A549 (cell line): ENCODE results near the gene C2CD5. TPM values are rescaled to one million over a fixed set of nuclear protein-coding genes. Genes with fewer than 3 reads are reported as not detected.

Source experiments
- ATAC-seq, 2 experiments: fragments of 200-7000 bp in 1 of 2; fragments of >200 bp in 1 of 2; cut with Nextera tagmentation in 1 of 2; cut with Tn5 transposase in 1 of 2; 3 replicates each; pipeline versions ENCODE4 v1.8.0 to v1.9.1; 2018 to 2020; ENCODE audit warnings: mild to moderate bottlenecking in 1 of 2, moderate library complexity in 1 of 2
- CTCF ChIA-PET: fragments of 300-600 bp; sonication (Branson Sonifier 250); formaldehyde crosslinking; extraction: SDS; loops from one replicate; lab custom pipeline; 2021; ENCODE audit warnings: antibody characterized with exemption, inconsistent platforms; lab: Yijun Ruan, JAX
- POLR2A ChIA-PET: fragments of 350-600 bp; formaldehyde crosslinking; extraction: SDS; loops from one replicate; lab custom pipeline; 2021; ENCODE audit warnings: antibody characterized with exemption, inconsistent platforms; lab: Yijun Ruan, JAX
- DNase-seq, 2 experiments: peaks; one replicate each; pipeline versions ENCODE4 v3.0.0 to v3.0.0-alpha.2; 2011 to 2016; ENCODE audit warnings: low read depth in 1 of 2, low spot score in 1 of 2
- FAIRE-seq: peaks from 2 replicates; lab custom pipeline; 2011; peaks lifted over from hg19 to GRCh38; lab: Jason Lieb, UNC
- H3K27ac ChIP-seq, 2 experiments: fragments of >200 bp; sonication (Bioruptor Twin); formaldehyde crosslinking; 3 replicates each; pipeline ENCODE4 v1.5.1; 2016 to 2017
- H3K4me1 ChIP-seq: fragments of >200 bp; sonication (Bioruptor Twin); formaldehyde crosslinking; 3 replicates; pipeline ENCODE4 v1.6.1; 2016
- H3K4me2 ChIP-seq: fragments of >200 bp; sonication (Bioruptor Twin); formaldehyde crosslinking; 3 replicates; pipeline ENCODE4 v1.6.1; 2016
- H3K4me3 ChIP-seq: fragments of >200 bp; sonication (Bioruptor Twin); formaldehyde crosslinking; 3 replicates; pipeline ENCODE4 v1.5.1; 2016
- H3K9me3 ChIP-seq: fragments of >200 bp; sonication (Bioruptor Twin); formaldehyde crosslinking; 3 replicates; pipeline ENCODE4 v1.6.1; 2016
- BHLHE40 ChIP-seq: IDR thresholded peaks from 2 replicates; pipeline ENCODE4 v1.6.1; 2012; ENCODE audit warnings: low read depth, low read length, inconsistent platforms
- EHMT2 ChIP-seq: fragments of 200-600 bp; sonication (generic); IDR thresholded peaks from 2 replicates; pipeline ENCODE4 v1.6.1; 2016; ENCODE audit warnings: antibody characterized with exemption, low read depth, mild to moderate bottlenecking, moderate library complexity
- FOSL2 ChIP-seq, 2 experiments: fragments of 450-650 bp in 1 of 2; fragments of >200 bp in 1 of 2; sonication (Bioruptor Twin) in 1 of 2; formaldehyde crosslinking; IDR thresholded peaks; 2 replicates each; pipeline versions ENCODE4 v1.5.0 to v1.6.1; 2016 to 2020; ENCODE audit warnings: mild to moderate bottlenecking in 1 of 2, moderate library complexity in 1 of 2
- FOXS1 ChIP-seq: fragments of 250-450 bp; sonication (Bioruptor Pico); IDR thresholded peaks from 2 replicates; pipeline ENCODE4 v1.5.0; 2020; ENCODE audit warnings: mild to moderate bottlenecking, moderate library complexity
- GATA3 ChIP-seq: IDR thresholded peaks from 2 replicates; pipeline ENCODE4 v1.6.1; 2012; ENCODE audit warnings: borderline replicate concordance
- HEYL ChIP-seq: fragments of 250-450 bp; sonication (Bioruptor Pico); IDR thresholded peaks from 2 replicates; pipeline ENCODE4 v1.8.0; 2021; ENCODE audit warnings: mild to moderate bottlenecking, moderate library complexity
- HOXA7 ChIP-seq: fragments of 250-450 bp; sonication (Bioruptor Pico); IDR thresholded peaks from 2 replicates; pipeline ENCODE4 v1.5.0; 2020; ENCODE audit warnings: mild to moderate bottlenecking, moderate library complexity
- HOXB13 ChIP-seq: fragments of 250-450 bp; sonication (Bioruptor Pico); IDR thresholded peaks from 2 replicates; pipeline ENCODE4 v1.5.0; 2020; ENCODE audit warnings: low read depth, mild to moderate bottlenecking, moderate library complexity
- JUN ChIP-seq, 2 experiments: fragments of >200 bp; sonication (Bioruptor Twin); formaldehyde crosslinking; IDR thresholded peaks; 2 replicates in 1 of 2; 3 replicates in 1 of 2; pipeline ENCODE4 v1.6.1; 2016 to 2017
- KDM1A ChIP-seq: fragments of 200-600 bp; sonication (generic); IDR thresholded peaks from 2 replicates; pipeline ENCODE4 v1.6.1; 2016; ENCODE audit warnings: low read depth, mild to moderate bottlenecking
- KDM5A ChIP-seq: fragments of 200-600 bp; sonication (generic); IDR thresholded peaks from 2 replicates; pipeline ENCODE4 v1.6.1; 2016; ENCODE audit warnings: antibody characterized with exemption, mild to moderate bottlenecking
- MAFK ChIP-seq: fragments of 450-650 bp; IDR thresholded peaks from 2 replicates; pipeline ENCODE4 v1.6.1; 2014; ENCODE audit not compliant: partially characterized antibody
- NPAS2 ChIP-seq: fragments of 250-450 bp; sonication (Bioruptor Pico); IDR thresholded peaks from 2 replicates; pipeline ENCODE4 v1.8.0; 2022; ENCODE audit warnings: mild to moderate bottlenecking, moderate library complexity, borderline replicate concordance
- PHF8 ChIP-seq: fragments of 200-600 bp; sonication (generic); IDR thresholded peaks from 2 replicates; pipeline ENCODE4 v1.6.1; 2016; ENCODE audit warnings: low read depth, mild to moderate bottlenecking, antibody characterized with exemption, moderate library complexity, borderline replicate concordance
- POLR2A ChIP-seq: IDR thresholded peaks from 2 replicates; pipeline ENCODE4 v1.6.1; 2012; ENCODE audit warnings: mild to moderate bottlenecking, low read length
- SMC3 ChIP-seq: fragments of >200 bp; sonication (Bioruptor Twin); formaldehyde crosslinking; IDR thresholded peaks from 3 replicates; pipeline ENCODE4 v1.6.1; 2018; ENCODE audit warnings: inconsistent platforms
- SREBF2 ChIP-seq: fragments of 450-650 bp; IDR thresholded peaks from 2 replicates; pipeline ENCODE4 v1.6.1; 2014; ENCODE audit warnings: mild to moderate bottlenecking, moderate library complexity
- TFCP2L1 ChIP-seq: fragments of 250-450 bp; sonication (Bioruptor Pico); IDR thresholded peaks from 2 replicates; pipeline ENCODE4 v1.5.0; 2021; ENCODE audit warnings: mild to moderate bottlenecking
- ZC3H11A ChIP-seq: fragments of 450-650 bp; IDR thresholded peaks from 2 replicates; pipeline ENCODE4 v1.6.1; 2014; ENCODE audit warnings: antibody characterized with exemption, mild to moderate bottlenecking
- ZNF302 ChIP-seq: fragments of 250-450 bp; sonication (Bioruptor Pico); IDR thresholded peaks from 2 replicates; pipeline ENCODE4 v1.9.0; 2021; ENCODE audit warnings: inconsistent platforms, mild to moderate bottlenecking, moderate library complexity
- ZSCAN20 ChIP-seq: fragments of 250-450 bp; sonication (Bioruptor Pico); IDR thresholded peaks from 2 replicates; pipeline ENCODE4 v1.8.0; 2022; ENCODE audit warnings: mild to moderate bottlenecking, moderate library complexity
- WGBS: methylation state at CpG from one replicate; pipeline ENCODE4 v1.1.6; 2017; ENCODE audit errors: missing lambda C conversion rate; 5-methylcytosine and 5-hydroxymethylcytosine counted together
- polyA plus RNA-seq, 4 experiments: library from polyadenylated mRNA; depleted of rRNA in 3 of 4; stranded (reverse); fragments of >200 nt; fragmentation: RNase III in 1 of 4; extraction: RNeasy Plus Mini Kit Qiagen cat#74134 plus additional on column Dnase treatment in 1 of 4; gene quantifications; 2 replicates in 3 of 4; 3 replicates in 1 of 4; pipeline ENCODE4 v1.2.3, GENCODE V29; 2011 to 2017
- TF ChIP-seq, protein P1 (sequence below): fragments of >200 bp; sonication (Bioruptor Twin); formaldehyde crosslinking; IDR thresholded peaks from 3 replicates; pipeline ENCODE4 v1.6.1; 2016
- TF ChIP-seq, protein P2 (sequence below): IDR thresholded peaks from 2 replicates; pipeline ENCODE4 v1.6.1; 2012

Gene C2CD5
- polyA plus RNA-seq, 2 of the 4 experiments (the other 2 are of a cell fraction), result 14.1 to 39.7 TPM

GRCh38 chr12:22535038-22535437 is 9.3 kb downstream of the C2CD5 start:
- WGBS, result 93% methylated on average over 1 of the region's 1 CpG
- POLR2A ChIA-PET, result interaction anchor here (1.1 kb wide), 1 partner anchor 10 kb away, joined by 5 read pairs; the partner anchor contains the start of gene C2CD5
- ATAC-seq, result no peak

DNA sequence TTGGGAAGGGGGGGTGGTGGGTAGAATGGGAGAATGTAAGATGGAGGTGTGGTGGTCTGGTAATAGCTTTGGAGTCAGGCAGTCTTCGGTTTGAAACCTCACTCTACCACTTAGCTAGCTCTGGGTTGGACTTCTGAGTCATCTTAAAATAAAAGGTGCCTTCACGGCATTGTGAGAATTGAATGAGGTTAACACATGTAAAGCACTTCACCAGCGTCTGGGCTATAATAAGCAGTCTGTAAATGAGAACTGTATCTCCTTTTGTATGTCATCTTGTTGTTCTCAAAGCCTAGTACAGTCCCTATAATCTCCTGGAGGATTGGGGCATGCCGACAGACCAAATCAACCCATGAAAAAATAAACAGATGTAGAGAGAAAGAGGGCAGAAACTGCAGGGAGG is 11.2 kb downstream of the C2CD5 start:
- Histone ChIP-seq H3K4me3 (no peak overlapping the region), H3K9me3 (peaks cover 16% of the 10 kb centered on the region), H3K27ac (no peak overlapping the region)
- no peak for DNase-seq
- CTCF ChIA-PET, result no interaction called here
- TF ChIP-seq HEYL (CRISPR knock-in tag) (no peak), PHF8 (no peak), JUN (IDR thresholded peaks at IDR 0.05) (no peak), ZSCAN20 (CRISPR knock-in tag) (no peak), BHLHE40 (no peak), NPAS2 (CRISPR knock-in tag) (no peak), ZNF302 (CRISPR knock-in tag) (no peak), GATA3 (no peak), SREBF2 (no peak), HOXA7 (CRISPR knock-in tag) (no peak), ZC3H11A (no peak), FOSL2 (IDR thresholded peaks at IDR 0.05) (no peak), FOSL2 (CRISPR knock-in tag; IDR thresholded peaks at IDR 0.05) (no peak), POLR2A (no peak), EHMT2 (no peak), TFCP2L1 (no peak), HOXB13 (CRISPR knock-in tag) (no peak), KDM5A (no peak), FOXS1 (no peak)
- TF ChIP-seq, protein P1, sequence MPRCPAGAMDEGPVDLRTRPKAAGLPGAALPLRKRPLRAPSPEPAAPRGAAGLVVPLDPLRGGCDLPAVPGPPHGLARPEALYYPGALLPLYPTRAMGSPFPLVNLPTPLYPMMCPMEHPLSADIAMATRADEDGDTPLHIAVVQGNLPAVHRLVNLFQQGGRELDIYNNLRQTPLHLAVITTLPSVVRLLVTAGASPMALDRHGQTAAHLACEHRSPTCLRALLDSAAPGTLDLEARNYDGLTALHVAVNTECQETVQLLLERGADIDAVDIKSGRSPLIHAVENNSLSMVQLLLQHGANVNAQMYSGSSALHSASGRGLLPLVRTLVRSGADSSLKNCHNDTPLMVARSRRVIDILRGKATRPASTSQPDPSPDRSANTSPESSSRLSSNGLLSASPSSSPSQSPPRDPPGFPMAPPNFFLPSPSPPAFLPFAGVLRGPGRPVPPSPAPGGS, result no peak
- TF ChIP-seq, protein P2, sequence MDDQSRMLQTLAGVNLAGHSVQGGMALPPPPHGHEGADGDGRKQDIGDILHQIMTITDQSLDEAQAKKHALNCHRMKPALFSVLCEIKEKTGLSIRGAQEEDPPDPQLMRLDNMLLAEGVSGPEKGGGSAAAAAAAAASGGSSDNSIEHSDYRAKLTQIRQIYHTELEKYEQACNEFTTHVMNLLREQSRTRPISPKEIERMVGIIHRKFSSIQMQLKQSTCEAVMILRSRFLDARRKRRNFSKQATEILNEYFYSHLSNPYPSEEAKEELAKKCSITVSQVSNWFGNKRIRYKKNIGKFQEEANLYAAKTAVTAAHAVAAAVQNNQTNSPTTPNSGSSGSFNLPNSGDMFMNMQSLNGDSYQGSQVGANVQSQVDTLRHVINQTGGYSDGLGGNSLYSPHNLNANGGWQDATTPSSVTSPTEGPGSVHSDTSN, result no peak
- TF ChIP-seq, all 56 proteins: peak for 0
- FAIRE-seq (no peak), ATAC-seq (no peak)
- Histone ChIP-seq H3K4me1 (peaks cover 11% of the 10 kb centered on the region; the same call in 2 of the 3 replicates), H3K4me2 (no peak overlapping the region)
- WGBS, result 93% methylated on average over 4 of the region's 4 CpGs
- POLR2A ChIA-PET, result no interaction called here

More at GRCh38 chr12:22535038-22535437, 9.3 kb downstream of the C2CD5 start:
- no peak for FAIRE-seq
- DNase-seq, result no peak
- TF ChIP-seq MAFK, result peak; percentile 77
- TF ChIP-seq, protein P2, result no peak
- Histone ChIP-seq H3K9me3 (peaks cover 16% of the 10 kb centered on the region), H3K4me2 (no peak overlapping the region), H3K4me3 (no peak overlapping the region), H3K4me1 (0 out of 3 replicates have a peak, but pooled peaks cover 5% of the 10 kb centered on the region), H3K27ac (no peak overlapping the region)
- CTCF ChIA-PET, result interaction anchor here (1.7 kb wide), 1 partner anchor 9 kb away, joined by 6 read pairs; the partner anchor contains the start of gene C2CD5

GRCh38 chr12:22532317-22532716 is 12.0 kb downstream of the C2CD5 start:
- H3K27ac ChIP-seq, result no peak overlapping the region
- 95% methylated on average over 4 of the region's 4 CpGs for WGBS
- CTCF ChIA-PET, result interaction anchor here (0.6 to 2.5 kb wide), 3 partner anchors 12 to 50 kb away, joined by 3 to 10 read pairs (median 5); partner anchors contain the start of gene C2CD5
- no peak for ATAC-seq
- peaks cover 16% of the 10 kb centered on the region for H3K9me3 ChIP-seq
- POLR2A ChIA-PET, result no interaction called here
- TF ChIP-seq FOSL2 (IDR thresholded peaks at IDR 0.05) (no peak), FOSL2 (CRISPR knock-in tag; IDR thresholded peaks at IDR 0.05) (no peak), KDM1A (no peak), NPAS2 (CRISPR knock-in tag) (no peak), SMC3 (no peak)
- TF ChIP-seq, all 56 proteins: peak for 0
- no peak overlapping the region for H3K4me3 ChIP-seq
- peaks cover 12% of the 10 kb centered on the region; the same call in 2 of the 3 replicates for H3K4me1 ChIP-seq
- DNase-seq, result no peak
- no peak for FAIRE-seq
- H3K4me2 ChIP-seq, result no peak overlapping the region
